GM23338 (cell line): ENCODE data around the gene DIDO1. TPM values are rescaled to one million over a fixed set of nuclear protein-coding genes. Genes with fewer than 3 reads are reported as not detected.

Experiments used
- ATAC-seq: fragments of 200-7000 bp; cut with Tn5 transposase; 3 replicates; pipeline ENCODE4 v1.9.1; 2020
- DNase-seq: peaks from one replicate; pipeline ENCODE4 v3.0.0-alpha.2; 2015; ENCODE audit warnings: low spot score
- H2AFZ ChIP-seq: fragments of 200-600 bp; sonication (generic); 2 replicates; pipeline ENCODE4 v1.8.0; 2016; ENCODE audit warnings: antibody characterized with exemption, mild to moderate bottlenecking, moderate library complexity
- H3F3A ChIP-seq: fragments of 200-600 bp; sonication (generic); replicated peaks from 2 replicates; pipeline ENCODE4 v1.8.0; 2017; ENCODE audit warnings: antibody characterized with exemption, mixed run types, low read depth
- H3K27ac ChIP-seq: fragments of 200-600 bp; sonication (generic); 2 replicates; pipeline ENCODE4 v1.6.1; 2016; ENCODE audit warnings: low read depth
- H3K27me3 ChIP-seq: fragments of 200-600 bp; sonication (generic); 2 replicates; pipeline ENCODE4 v1.8.0; 2016; ENCODE audit warnings: mild to moderate bottlenecking, mixed run types, moderate library complexity; ENCODE audit not compliant: insufficient read depth
- H3K36me3 ChIP-seq: fragments of 200-600 bp; sonication (generic); 2 replicates; pipeline ENCODE4 v1.8.0; 2016; ENCODE audit warnings: mild to moderate bottlenecking; ENCODE audit not compliant: insufficient read depth
- H3K4me1 ChIP-seq: fragments of 200-600 bp; sonication (generic); 2 replicates; pipeline ENCODE4 v1.8.0; 2016; ENCODE audit warnings: mild to moderate bottlenecking, moderate library complexity; ENCODE audit not compliant: insufficient read depth
- H3K4me2 ChIP-seq: fragments of 200-600 bp; sonication (generic); 2 replicates; pipeline ENCODE4 v1.7.1; 2017; ENCODE audit warnings: mixed run types
- H3K4me3 ChIP-seq: fragments of 200-600 bp; sonication (generic); 2 replicates; pipeline ENCODE4 v1.6.1; 2016; ENCODE audit warnings: mixed run types
- H3K79me2 ChIP-seq: fragments of 200-600 bp; sonication (generic); replicated peaks from 2 replicates; pipeline ENCODE4 v1.8.0; 2017; ENCODE audit warnings: mild to moderate bottlenecking; ENCODE audit not compliant: insufficient read depth
- H3K9me2 ChIP-seq: fragments of 200-600 bp; sonication (generic); 2 replicates; pipeline ENCODE4 v1.8.0; 2017; ENCODE audit not compliant: insufficient read depth
- H4K20me1 ChIP-seq: fragments of 200-600 bp; sonication (generic); replicated peaks from 2 replicates; pipeline ENCODE4 v1.8.0; 2017; ENCODE audit warnings: mild to moderate bottlenecking; ENCODE audit not compliant: insufficient read depth
- H3K27ac Mint-ChIP-seq: 2 replicates; pipeline ENCODE4 v1.8.0; 2020; ENCODE audit warnings: inconsistent platforms, mild to moderate bottlenecking, moderate library complexity, mixed read lengths
- H3K27me3 Mint-ChIP-seq: 3 replicates; pipeline ENCODE4 v1.8.0; 2022; ENCODE audit warnings: low read depth, mild to moderate bottlenecking, moderate library complexity, mixed read lengths, inconsistent platforms; ENCODE audit not compliant: insufficient read depth, poor library complexity
- H3K36me3 Mint-ChIP-seq: 3 replicates; pipeline ENCODE4 v1.8.0; 2021; ENCODE audit warnings: low read depth, mild to moderate bottlenecking, inconsistent platforms, moderate library complexity, mixed read lengths
- H3K4me1 Mint-ChIP-seq: 3 replicates; pipeline ENCODE4 v1.8.0; 2020; ENCODE audit warnings: mild to moderate bottlenecking, inconsistent platforms, mixed read lengths
- H3K4me3 Mint-ChIP-seq: 3 replicates; pipeline ENCODE4 v1.8.0; 2021; ENCODE audit warnings: moderate library complexity, mild to moderate bottlenecking, inconsistent platforms, mixed read lengths
- H3K9me3 Mint-ChIP-seq: 3 replicates; pipeline ENCODE4 v1.8.0; 2020; ENCODE audit warnings: moderate library complexity, mild to moderate bottlenecking, inconsistent platforms, mixed read lengths
- POLR2AphosphoS5 ChIP-seq: IDR thresholded peaks from 2 replicates; pipeline ENCODE4 v1.6.1; 2016; ENCODE audit warnings: antibody characterized with exemption, low read depth
- ZNF114 ChIP-seq: fragments of 250-450 bp; sonication (Bioruptor Pico); IDR thresholded peaks from 2 replicates; pipeline ENCODE4 v1.5.0; 2020; ENCODE audit warnings: mild to moderate bottlenecking, moderate library complexity
- polyA plus RNA-seq: library from polyadenylated mRNA; unstranded; fragments of >200 nt; fragmentation: Nextera tagmentation; extraction: Ambion mirVana; gene quantifications from 2 replicates; pipeline ENCODE4 v1.2.1, GENCODE V29; 2016
- total RNA-seq: library from RNA; depleted of rRNA; stranded (reverse); fragments of >200 nt; shearing (Covaris generic); gene quantifications from 2 replicates; pipeline ENCODE4 v1.2.3, GENCODE V29; 2014
- TF ChIP-seq, protein P1 (sequence below): fragments of 250-450 bp; sonication (Bioruptor Pico); IDR thresholded peaks from 2 replicates; pipeline ENCODE4 v1.5.0; 2020; ENCODE audit warnings: mild to moderate bottlenecking, moderate library complexity
- TF ChIP-seq, protein P2 (sequence below), 2 experiments: fragments of 200-600 bp in 1 of 2; sonication (generic) in 1 of 2; conservative IDR thresholded peaks; 2 replicates each; pipeline versions ENCODE4 v1.5.1 to v1.6.1; 2016 to 2017; ENCODE audit warnings: antibody characterized with exemption in 2 of 2, low read depth in 2 of 2, mild to moderate bottlenecking in 2 of 2, moderate library complexity in 1 of 2

Gene DIDO1
- total and polyA plus RNA-seq, 2 experiments from 2014 or later, result 72.4 to 162 TPM

DNA sequence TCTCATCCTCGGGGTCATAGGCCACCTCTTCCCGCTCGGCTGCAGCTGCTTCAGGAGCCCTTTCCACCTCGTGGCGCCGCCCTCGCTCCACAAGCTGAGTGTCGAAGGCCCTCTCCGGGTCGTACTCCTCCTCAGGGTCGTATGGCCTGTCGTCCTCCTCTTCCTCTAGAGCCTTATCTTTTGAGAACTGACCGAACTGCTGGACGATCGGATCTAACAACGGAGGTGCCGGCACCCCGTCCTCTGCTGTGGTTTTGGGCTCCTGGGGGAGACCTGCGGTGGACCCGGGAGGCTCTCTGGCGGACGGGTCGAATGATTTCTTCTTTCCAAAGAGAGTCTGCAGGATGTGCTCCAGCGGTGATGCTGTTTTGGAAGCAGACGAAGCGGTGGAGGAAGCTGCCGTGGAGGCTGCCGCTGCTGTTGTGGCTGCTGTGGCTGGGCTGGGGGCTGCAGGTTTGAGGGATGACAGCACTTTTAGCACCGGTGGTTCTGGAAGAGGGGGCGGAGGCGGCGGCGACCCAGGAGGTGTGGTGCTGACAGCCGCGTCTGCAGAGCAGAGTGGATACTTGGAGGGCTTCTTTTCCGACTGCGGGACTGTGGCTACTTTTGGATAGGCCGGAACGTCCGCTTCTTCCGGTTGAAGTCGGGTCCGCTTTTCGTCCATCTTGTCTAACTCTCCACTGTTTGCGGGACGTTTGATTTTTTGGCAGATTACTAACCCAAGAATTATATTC, 44.5 kb downstream of the DIDO1 start:
- ATAC-seq (no peak), DNase-seq (no peak)
- H3K79me2 ChIP-seq, result no peaks in the 10 kb centered on the region

DNA sequence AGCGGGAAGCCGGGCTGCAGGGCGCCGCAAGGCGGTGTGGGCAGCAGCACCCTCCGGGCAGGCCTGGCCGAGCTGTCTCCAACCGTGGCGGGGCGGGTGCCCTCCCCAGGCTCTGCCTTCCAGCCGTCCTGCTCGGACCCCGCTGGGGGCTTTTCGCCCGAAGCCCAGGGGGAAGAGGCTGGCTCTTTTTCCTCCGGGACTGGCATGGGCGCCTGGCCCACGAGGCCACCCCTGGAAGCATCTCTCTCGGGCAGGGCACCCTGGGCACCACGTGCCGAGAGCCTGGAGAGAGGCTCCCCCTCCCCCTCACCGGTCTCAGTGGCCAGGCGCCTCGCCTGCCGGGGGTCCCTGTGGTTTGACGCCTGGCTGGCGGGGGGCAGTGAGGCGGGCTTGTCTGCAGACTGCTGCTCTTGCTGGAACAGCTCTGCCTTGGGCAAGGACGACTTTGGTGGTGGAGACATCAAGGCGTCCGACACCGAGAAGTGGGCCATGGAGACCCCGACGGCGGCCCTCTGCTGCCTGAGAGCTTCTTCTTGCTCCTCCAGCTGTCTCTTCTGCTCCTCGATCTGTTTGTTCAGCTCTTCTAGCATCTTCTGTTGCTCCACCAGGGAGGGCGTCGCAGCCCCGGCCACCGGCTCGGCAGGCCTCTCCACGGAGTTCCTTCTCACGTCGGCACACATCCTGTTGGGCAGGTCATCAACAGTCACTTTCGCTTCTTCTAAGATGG, 45.2 kb downstream of the DIDO1 start:
- Histone ChIP-seq H3K27ac (no peak overlapping the region), H3F3A (peaks cover 36% of the 10 kb centered on the region), H3K79me2 (no peaks in the 10 kb centered on the region), H3K9me2 (no peaks in the 10 kb centered on the region), H3K4me2 (no peak overlapping the region), H2AFZ (no peak overlapping the region), H3K4me1 (peaks cover 22% of the 10 kb centered on the region), H3K4me3 (no peak overlapping the region), H3K27me3 (no peaks in the 10 kb centered on the region), H3K36me3 (peaks cover 3% of the 10 kb centered on the region; the same call in 1 of the 2 replicates), H4K20me1 (peaks cover 6% of the 10 kb centered on the region; the same call in 1 of the 2 replicates)
- DNase-seq (no peak), ATAC-seq (no peak)
- no peak overlapping the region for H3K27ac Mint-ChIP-seq
- peak overlapping the region; percentile 26; the same call in 1 of the 3 replicates for H3K4me3 Mint-ChIP-seq
- peaks cover 11% of the 10 kb centered on the region for H3K36me3 Mint-ChIP-seq
- no peaks in the 10 kb centered on the region; the same call in 2 of the 3 replicates for H3K9me3 Mint-ChIP-seq
- peaks cover 20% of the 10 kb centered on the region for H3K27me3 Mint-ChIP-seq
- H3K4me1 Mint-ChIP-seq, result peaks cover 40% of the 10 kb centered on the region
- no peak for TF ChIP-seq ZNF114 (CRISPR knock-in tag)
- TF ChIP-seq, protein P1, sequence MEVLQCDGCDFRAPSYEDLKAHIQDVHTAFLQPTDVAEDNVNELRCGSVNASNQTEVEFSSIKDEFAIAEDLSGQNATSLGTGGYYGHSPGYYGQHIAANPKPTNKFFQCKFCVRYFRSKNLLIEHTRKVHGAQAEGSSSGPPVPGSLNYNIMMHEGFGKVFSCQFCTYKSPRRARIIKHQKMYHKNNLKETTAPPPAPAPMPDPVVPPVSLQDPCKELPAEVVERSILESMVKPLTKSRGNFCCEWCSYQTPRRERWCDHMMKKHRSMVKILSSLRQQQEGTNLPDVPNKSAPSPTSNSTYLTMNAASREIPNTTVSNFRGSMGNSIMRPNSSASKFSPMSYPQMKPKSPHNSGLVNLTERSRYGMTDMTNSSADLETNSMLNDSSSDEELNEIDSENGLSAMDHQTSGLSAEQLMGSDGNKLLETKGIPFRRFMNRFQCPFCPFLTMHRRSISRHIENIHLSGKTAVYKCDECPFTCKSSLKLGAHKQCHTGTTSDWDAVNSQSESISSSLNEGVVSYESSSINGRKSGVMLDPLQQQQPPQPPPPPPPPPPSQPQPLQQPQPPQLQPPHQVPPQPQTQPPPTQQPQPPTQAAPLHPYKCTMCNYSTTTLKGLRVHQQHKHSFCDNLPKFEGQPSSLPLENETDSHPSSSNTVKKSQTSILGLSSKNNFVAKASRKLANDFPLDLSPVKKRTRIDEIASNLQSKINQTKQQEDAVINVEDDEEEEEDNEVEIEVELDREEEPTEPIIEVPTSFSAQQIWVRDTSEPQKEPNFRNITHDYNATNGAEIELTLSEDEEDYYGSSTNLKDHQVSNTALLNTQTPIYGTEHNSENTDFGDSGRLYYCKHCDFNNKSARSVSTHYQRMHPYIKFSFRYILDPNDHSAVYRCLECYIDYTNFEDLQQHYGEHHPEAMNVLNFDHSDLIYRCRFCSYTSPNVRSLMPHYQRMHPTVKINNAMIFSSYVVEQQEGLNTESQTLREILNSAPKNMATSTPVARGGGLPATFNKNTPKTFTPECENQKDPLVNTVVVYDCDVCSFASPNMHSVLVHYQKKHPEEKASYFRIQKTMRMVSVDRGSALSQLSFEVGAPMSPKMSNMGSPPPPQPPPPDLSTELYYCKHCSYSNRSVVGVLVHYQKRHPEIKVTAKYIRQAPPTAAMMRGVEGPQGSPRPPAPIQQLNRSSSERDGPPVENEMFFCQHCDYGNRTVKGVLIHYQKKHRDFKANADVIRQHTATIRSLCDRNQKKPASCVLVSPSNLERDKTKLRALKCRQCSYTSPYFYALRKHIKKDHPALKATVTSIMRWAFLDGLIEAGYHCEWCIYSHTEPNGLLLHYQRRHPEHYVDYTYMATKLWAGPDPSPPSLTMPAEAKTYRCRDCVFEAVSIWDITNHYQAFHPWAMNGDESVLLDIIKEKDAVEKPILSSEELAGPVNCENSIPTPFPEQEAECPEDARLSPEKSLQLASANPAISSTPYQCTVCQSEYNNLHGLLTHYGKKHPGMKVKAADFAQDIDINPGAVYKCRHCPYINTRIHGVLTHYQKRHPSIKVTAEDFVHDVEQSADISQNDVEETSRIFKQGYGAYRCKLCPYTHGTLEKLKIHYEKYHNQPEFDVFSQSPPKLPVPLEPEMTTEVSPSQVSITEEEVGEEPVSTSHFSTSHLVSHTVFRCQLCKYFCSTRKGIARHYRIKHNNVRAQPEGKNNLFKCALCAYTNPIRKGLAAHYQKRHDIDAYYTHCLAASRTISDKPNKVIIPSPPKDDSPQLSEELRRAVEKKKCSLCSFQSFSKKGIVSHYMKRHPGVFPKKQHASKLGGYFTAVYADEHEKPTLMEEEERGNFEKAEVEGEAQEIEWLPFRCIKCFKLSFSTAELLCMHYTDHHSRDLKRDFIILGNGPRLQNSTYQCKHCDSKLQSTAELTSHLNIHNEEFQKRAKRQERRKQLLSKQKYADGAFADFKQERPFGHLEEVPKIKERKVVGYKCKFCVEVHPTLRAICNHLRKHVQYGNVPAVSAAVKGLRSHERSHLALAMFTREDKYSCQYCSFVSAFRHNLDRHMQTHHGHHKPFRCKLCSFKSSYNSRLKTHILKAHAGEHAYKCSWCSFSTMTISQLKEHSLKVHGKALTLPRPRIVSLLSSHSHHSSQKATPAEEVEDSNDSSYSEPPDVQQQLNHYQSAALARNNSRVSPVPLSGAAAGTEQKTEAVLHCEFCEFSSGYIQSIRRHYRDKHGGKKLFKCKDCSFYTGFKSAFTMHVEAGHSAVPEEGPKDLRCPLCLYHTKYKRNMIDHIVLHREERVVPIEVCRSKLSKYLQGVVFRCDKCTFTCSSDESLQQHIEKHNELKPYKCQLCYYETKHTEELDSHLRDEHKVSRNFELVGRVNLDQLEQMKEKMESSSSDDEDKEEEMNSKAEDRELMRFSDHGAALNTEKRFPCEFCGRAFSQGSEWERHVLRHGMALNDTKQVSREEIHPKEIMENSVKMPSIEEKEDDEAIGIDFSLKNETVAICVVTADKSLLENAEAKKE (CRISPR knock-in tag), result no peak

More for the DNA sequence above, 44.5 kb downstream of the DIDO1 start:
- Mint-ChIP-seq H3K4me1 (peaks cover 47% of the 10 kb centered on the region), H3K4me3 (no peak overlapping the region; the same call in 2 of the 3 replicates), H3K36me3 (peaks cover 19% of the 10 kb centered on the region), H3K27ac (no peak overlapping the region), H3K9me3 (no peaks in the 10 kb centered on the region; the same call in 2 of the 3 replicates), H3K27me3 (peaks cover 19% of the 10 kb centered on the region)
- H4K20me1 ChIP-seq, result peaks cover 6% of the 10 kb centered on the region; the same call in 1 of the 2 replicates
- H3K4me3 ChIP-seq, result no peak overlapping the region
- H3K9me2 ChIP-seq, result no peaks in the 10 kb centered on the region
- peaks cover 39% of the 10 kb centered on the region for H3F3A ChIP-seq
- TF ChIP-seq POLR2AphosphoS5, result no peak
- TF ChIP-seq, protein P2, sequence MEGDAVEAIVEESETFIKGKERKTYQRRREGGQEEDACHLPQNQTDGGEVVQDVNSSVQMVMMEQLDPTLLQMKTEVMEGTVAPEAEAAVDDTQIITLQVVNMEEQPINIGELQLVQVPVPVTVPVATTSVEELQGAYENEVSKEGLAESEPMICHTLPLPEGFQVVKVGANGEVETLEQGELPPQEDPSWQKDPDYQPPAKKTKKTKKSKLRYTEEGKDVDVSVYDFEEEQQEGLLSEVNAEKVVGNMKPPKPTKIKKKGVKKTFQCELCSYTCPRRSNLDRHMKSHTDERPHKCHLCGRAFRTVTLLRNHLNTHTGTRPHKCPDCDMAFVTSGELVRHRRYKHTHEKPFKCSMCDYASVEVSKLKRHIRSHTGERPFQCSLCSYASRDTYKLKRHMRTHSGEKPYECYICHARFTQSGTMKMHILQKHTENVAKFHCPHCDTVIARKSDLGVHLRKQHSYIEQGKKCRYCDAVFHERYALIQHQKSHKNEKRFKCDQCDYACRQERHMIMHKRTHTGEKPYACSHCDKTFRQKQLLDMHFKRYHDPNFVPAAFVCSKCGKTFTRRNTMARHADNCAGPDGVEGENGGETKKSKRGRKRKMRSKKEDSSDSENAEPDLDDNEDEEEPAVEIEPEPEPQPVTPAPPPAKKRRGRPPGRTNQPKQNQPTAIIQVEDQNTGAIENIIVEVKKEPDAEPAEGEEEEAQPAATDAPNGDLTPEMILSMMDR (conservative IDR thresholded peaks at IDR 0.05; ENCODE audit: low read depth in 2 of 2), result peak in 1 of 2 experiments; percentile 13; a peak in 1 of 4 replicates
- no peak overlapping the region for H2AFZ ChIP-seq
- peaks cover 5% of the 10 kb centered on the region for H3K36me3 ChIP-seq
- H3K4me2 ChIP-seq, result no peak overlapping the region
- H3K27me3 ChIP-seq, result no peaks in the 10 kb centered on the region
- no peak overlapping the region for H3K27ac ChIP-seq
- H3K4me1 ChIP-seq, result peaks cover 28% of the 10 kb centered on the region
